WTC11 (cell line): ENCODE measurements around the gene CELF4. TPM values are rescaled to one million over a fixed set of nuclear protein-coding genes. Genes with fewer than 3 reads are reported as not detected.
A peak's percentile ranks its signal among the peaks of the same experiment; 100 is the strongest.

ENCODE experiments used
- ATAC-seq: fragments of 200-7000 bp; cut with Tn5 transposase; 2 replicates; pipeline ENCODE4 v1.10.0; 2021; ENCODE audit warnings: mild to moderate bottlenecking, moderate library complexity
- CTCF ChIA-PET: fragments of 300-600 bp; sonication (Branson Sonifier 250); formaldehyde crosslinking; loops from one replicate; lab custom pipeline; 2021; ENCODE audit warnings: antibody characterized with exemption; lab: Charles Lee
- POLR2A ChIA-PET: fragments of 350-600 bp; sonication (Branson Sonifier 250); formaldehyde crosslinking; loops from one replicate; lab custom pipeline; 2021; ENCODE audit warnings: antibody characterized with exemption; lab: Charles Lee
- DNase-seq: peaks from one replicate; pipeline ENCODE4 v3.0.0; 2021; ENCODE audit warnings: low spot score
- H3K27ac Mint-ChIP-seq: 2 replicates; pipeline ENCODE4 v1.8.0; 2021; ENCODE audit warnings: mixed read lengths
- H3K27me3 Mint-ChIP-seq: 2 replicates; pipeline ENCODE4 v1.8.0; 2021; ENCODE audit warnings: low read depth, mild to moderate bottlenecking, moderate library complexity, mixed read lengths
- H3K36me3 Mint-ChIP-seq: 2 replicates; pipeline ENCODE4 v1.8.0; 2021; ENCODE audit warnings: mixed read lengths
- H3K4me1 Mint-ChIP-seq: 2 replicates; pipeline ENCODE4 v1.8.0; 2022; ENCODE audit warnings: mixed read lengths
- H3K4me3 Mint-ChIP-seq: 2 replicates; pipeline ENCODE4 v1.8.0; 2021; ENCODE audit warnings: mild to moderate bottlenecking, moderate library complexity, mixed read lengths
- H3K9me3 Mint-ChIP-seq: 2 replicates; pipeline ENCODE4 v1.8.0; 2021; ENCODE audit warnings: mixed read lengths
- EMX1 ChIP-seq: fragments of 250-450 bp; sonication (Bioruptor Pico); IDR thresholded peaks from 2 replicates; pipeline ENCODE4 v1.8.0; 2021; ENCODE audit warnings: mild to moderate bottlenecking
- ESRRA ChIP-seq: sonication (generic); formaldehyde crosslinking; IDR thresholded peaks from 2 replicates; pipeline ENCODE4 v1.8.1; 2022; ENCODE audit warnings: mild to moderate bottlenecking, missing genetic modification reagents, borderline replicate concordance
- FOXJ3 ChIP-seq: sonication (generic); formaldehyde crosslinking; IDR thresholded peaks from 2 replicates; pipeline ENCODE4 v1.9.0; 2021; ENCODE audit warnings: missing genetic modification reagents, mild to moderate bottlenecking, borderline replicate concordance
- FOXK1 ChIP-seq: sonication (generic); formaldehyde crosslinking; IDR thresholded peaks from 2 replicates; pipeline ENCODE4 v1.8.0; 2022; ENCODE audit warnings: mild to moderate bottlenecking, moderate library complexity, missing genetic modification reagents
- GABPB1 ChIP-seq: sonication (generic); formaldehyde crosslinking; IDR thresholded peaks from 2 replicates; pipeline ENCODE4 v1.8.1; 2023; ENCODE audit warnings: mild to moderate bottlenecking, missing genetic modification reagents
- HMGA2 ChIP-seq: fragments of 250-450 bp; sonication (Bioruptor Pico); IDR thresholded peaks from 2 replicates; pipeline ENCODE4 v1.4.0; 2021; ENCODE audit warnings: mild to moderate bottlenecking, moderate library complexity
- JUN ChIP-seq: sonication (generic); formaldehyde crosslinking; IDR thresholded peaks from 2 replicates; pipeline ENCODE4 v1.8.0; 2023; ENCODE audit warnings: mild to moderate bottlenecking, missing genetic modification reagents
- NFATC4 ChIP-seq: fragments of 250-450 bp; sonication (Bioruptor Pico); IDR thresholded peaks from 2 replicates; pipeline ENCODE4 v1.9.0; 2021; ENCODE audit warnings: mild to moderate bottlenecking
- RELA ChIP-seq: sonication (generic); formaldehyde crosslinking; IDR thresholded peaks from 2 replicates; pipeline ENCODE4 v1.8.1; 2022; ENCODE audit warnings: missing genetic modification reagents, mild to moderate bottlenecking, borderline replicate concordance
- SMAD3 ChIP-seq: sonication (generic); formaldehyde crosslinking; IDR thresholded peaks from 2 replicates; pipeline ENCODE4 v1.8.0; 2022; ENCODE audit warnings: missing genetic modification reagents, mild to moderate bottlenecking, borderline replicate concordance
- SP1 ChIP-seq: sonication (generic); formaldehyde crosslinking; conservative IDR thresholded peaks from 2 replicates; pipeline ENCODE4 v1.8.1; 2022; ENCODE audit warnings: missing genetic modification reagents
- ZNF138 ChIP-seq: sonication (generic); formaldehyde crosslinking; conservative IDR thresholded peaks from 2 replicates; pipeline ENCODE4 v1.8.1; 2022; ENCODE audit warnings: mild to moderate bottlenecking, moderate library complexity, missing genetic modification reagents
- total RNA-seq: library from RNA; stranded (reverse); gene quantifications from 3 replicates; pipeline ENCODE4 v1.2.3, GENCODE V29; 2021
- TF ChIP-seq, protein P1 (sequence below): sonication (generic); formaldehyde crosslinking; IDR thresholded peaks from 2 replicates; pipeline ENCODE4 v1.8.0; 2023; ENCODE audit warnings: missing genetic modification reagents, mild to moderate bottlenecking, borderline replicate concordance
- TF ChIP-seq, protein P2 (sequence below): sonication (generic); formaldehyde crosslinking; IDR thresholded peaks from 2 replicates; pipeline ENCODE4 v1.8.0; 2022; ENCODE audit warnings: mild to moderate bottlenecking, missing genetic modification reagents
- TF ChIP-seq, protein P3 (sequence below): fragments of 250-450 bp; sonication (Bioruptor Pico); IDR thresholded peaks from 2 replicates; pipeline ENCODE4 v1.9.0; 2021; ENCODE audit warnings: mild to moderate bottlenecking
- TF ChIP-seq, protein P4 (sequence below): sonication (generic); formaldehyde crosslinking; IDR thresholded peaks from 2 replicates; pipeline ENCODE4 v1.8.0; 2022; ENCODE audit warnings: missing genetic modification reagents
- TF ChIP-seq, protein P5 (sequence below): sonication (generic); formaldehyde crosslinking; IDR thresholded peaks from 2 replicates; pipeline ENCODE4 v1.8.1; 2023; ENCODE audit warnings: mild to moderate bottlenecking, missing genetic modification reagents
- TF ChIP-seq, protein P6 (sequence below): sonication (generic); formaldehyde crosslinking; IDR thresholded peaks from 2 replicates; pipeline ENCODE4 v1.8.1; 2023; ENCODE audit warnings: mild to moderate bottlenecking, moderate library complexity, missing genetic modification reagents

CELF4 gene
- total RNA-seq, 1 experiment from 2014 or later: 2.9 TPM

DNA sequence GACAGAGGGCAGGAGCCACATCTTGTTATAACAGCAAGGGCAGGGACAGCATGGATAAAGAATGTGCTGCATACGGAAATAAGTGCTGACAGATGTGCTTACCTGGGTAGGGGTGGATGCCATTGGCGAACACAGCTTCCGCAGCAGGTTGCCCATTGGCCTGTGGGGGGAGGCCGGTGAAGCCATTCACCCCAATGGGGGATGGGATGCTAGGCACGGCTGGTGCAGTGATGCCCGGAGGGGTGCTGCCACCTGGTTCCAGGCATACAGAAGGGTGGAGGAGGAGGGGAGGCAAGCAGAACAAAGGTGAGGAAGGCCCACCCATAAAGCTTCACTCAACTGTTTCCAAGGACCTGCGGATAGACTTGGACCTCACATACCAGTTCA is 294.9 kb downstream of the CELF4 start (continued):
- TF ChIP-seq, protein P1, sequence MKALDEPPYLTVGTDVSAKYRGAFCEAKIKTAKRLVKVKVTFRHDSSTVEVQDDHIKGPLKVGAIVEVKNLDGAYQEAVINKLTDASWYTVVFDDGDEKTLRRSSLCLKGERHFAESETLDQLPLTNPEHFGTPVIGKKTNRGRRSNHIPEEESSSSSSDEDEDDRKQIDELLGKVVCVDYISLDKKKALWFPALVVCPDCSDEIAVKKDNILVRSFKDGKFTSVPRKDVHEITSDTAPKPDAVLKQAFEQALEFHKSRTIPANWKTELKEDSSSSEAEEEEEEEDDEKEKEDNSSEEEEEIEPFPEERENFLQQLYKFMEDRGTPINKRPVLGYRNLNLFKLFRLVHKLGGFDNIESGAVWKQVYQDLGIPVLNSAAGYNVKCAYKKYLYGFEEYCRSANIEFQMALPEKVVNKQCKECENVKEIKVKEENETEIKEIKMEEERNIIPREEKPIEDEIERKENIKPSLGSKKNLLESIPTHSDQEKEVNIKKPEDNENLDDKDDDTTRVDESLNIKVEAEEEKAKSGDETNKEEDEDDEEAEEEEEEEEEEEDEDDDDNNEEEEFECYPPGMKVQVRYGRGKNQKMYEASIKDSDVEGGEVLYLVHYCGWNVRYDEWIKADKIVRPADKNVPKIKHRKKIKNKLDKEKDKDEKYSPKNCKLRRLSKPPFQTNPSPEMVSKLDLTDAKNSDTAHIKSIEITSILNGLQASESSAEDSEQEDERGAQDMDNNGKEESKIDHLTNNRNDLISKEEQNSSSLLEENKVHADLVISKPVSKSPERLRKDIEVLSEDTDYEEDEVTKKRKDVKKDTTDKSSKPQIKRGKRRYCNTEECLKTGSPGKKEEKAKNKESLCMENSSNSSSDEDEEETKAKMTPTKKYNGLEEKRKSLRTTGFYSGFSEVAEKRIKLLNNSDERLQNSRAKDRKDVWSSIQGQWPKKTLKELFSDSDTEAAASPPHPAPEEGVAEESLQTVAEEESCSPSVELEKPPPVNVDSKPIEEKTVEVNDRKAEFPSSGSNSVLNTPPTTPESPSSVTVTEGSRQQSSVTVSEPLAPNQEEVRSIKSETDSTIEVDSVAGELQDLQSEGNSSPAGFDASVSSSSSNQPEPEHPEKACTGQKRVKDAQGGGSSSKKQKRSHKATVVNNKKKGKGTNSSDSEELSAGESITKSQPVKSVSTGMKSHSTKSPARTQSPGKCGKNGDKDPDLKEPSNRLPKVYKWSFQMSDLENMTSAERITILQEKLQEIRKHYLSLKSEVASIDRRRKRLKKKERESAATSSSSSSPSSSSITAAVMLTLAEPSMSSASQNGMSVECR (CRISPR knock-in tag): no peak
- TF ChIP-seq ZNF138 (CRISPR knock-in tag) (no peak), SP1 (CRISPR knock-in tag) (no peak), FOXK1 (no peak)
- TF ChIP-seq, protein P2, sequence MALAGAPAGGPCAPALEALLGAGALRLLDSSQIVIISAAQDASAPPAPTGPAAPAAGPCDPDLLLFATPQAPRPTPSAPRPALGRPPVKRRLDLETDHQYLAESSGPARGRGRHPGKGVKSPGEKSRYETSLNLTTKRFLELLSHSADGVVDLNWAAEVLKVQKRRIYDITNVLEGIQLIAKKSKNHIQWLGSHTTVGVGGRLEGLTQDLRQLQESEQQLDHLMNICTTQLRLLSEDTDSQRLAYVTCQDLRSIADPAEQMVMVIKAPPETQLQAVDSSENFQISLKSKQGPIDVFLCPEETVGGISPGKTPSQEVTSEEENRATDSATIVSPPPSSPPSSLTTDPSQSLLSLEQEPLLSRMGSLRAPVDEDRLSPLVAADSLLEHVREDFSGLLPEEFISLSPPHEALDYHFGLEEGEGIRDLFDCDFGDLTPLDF (CRISPR knock-in tag): no peak

DNA sequence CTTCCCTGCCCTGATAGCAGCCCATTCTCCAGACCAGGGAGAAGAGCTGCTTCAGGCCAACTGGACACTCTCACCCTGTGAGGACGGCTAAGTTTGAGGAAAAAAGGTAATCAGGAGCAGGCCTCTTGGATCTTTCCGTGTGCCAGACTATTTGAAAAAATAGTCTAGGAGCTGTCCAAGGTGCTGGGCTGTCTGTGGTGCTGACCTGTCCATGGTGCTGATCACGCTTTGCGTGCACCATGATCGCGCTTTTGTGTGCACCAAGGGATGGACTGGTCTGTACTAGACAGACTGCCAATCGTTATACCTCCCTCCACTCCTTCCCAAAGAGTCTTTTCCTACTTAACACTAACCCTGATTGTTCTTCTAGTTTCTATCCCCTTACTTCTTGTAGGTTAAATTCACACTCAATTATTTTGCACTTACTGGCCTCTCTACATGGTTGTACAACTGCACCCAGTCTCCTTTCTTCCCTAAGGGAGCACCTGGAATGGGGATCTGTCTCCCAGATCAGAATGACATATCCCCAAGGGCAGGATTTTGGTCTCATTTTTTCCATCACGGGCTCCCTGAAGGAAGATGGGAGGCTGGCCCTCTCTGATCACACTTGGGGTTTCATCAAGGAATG is 295.4 kb downstream of the CELF4 start:
- Mint-ChIP-seq H3K4me1 (no peaks in the 10 kb centered on the region), H3K27ac (no peak overlapping the region), H3K4me3 (no peak overlapping the region), H3K9me3 (no peaks in the 10 kb centered on the region), H3K36me3 (no peaks in the 10 kb centered on the region), H3K27me3 (peaks cover 9% of the 10 kb centered on the region)
- ATAC-seq: peak; percentile 56
- CTCF ChIA-PET: no interaction called here
- DNase-seq: peak; percentile 64
- POLR2A ChIA-PET: no interaction called here
- TF ChIP-seq HMGA2 (CRISPR knock-in tag) (no peak), GABPB1 (CRISPR knock-in tag) (peak; percentile 94), FOXK1 (peak; percentile 99), NFATC4 (CRISPR knock-in tag) (peak; percentile 60; the same call in 1 of the 2 replicates), SMAD3 (CRISPR knock-in tag) (peak; percentile 100), RELA (CRISPR knock-in tag) (peak; percentile 98), FOXJ3 (CRISPR knock-in tag) (peak; percentile 97), JUN (CRISPR knock-in tag) (peak; percentile 100), ESRRA (peak; percentile 99), EMX1 (peak; percentile 86; the same call in 1 of the 2 replicates)
- TF ChIP-seq, protein P3, sequence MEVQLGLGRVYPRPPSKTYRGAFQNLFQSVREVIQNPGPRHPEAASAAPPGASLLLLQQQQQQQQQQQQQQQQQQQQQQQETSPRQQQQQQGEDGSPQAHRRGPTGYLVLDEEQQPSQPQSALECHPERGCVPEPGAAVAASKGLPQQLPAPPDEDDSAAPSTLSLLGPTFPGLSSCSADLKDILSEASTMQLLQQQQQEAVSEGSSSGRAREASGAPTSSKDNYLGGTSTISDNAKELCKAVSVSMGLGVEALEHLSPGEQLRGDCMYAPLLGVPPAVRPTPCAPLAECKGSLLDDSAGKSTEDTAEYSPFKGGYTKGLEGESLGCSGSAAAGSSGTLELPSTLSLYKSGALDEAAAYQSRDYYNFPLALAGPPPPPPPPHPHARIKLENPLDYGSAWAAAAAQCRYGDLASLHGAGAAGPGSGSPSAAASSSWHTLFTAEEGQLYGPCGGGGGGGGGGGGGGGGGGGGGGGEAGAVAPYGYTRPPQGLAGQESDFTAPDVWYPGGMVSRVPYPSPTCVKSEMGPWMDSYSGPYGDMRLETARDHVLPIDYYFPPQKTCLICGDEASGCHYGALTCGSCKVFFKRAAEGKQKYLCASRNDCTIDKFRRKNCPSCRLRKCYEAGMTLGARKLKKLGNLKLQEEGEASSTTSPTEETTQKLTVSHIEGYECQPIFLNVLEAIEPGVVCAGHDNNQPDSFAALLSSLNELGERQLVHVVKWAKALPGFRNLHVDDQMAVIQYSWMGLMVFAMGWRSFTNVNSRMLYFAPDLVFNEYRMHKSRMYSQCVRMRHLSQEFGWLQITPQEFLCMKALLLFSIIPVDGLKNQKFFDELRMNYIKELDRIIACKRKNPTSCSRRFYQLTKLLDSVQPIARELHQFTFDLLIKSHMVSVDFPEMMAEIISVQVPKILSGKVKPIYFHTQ (CRISPR knock-in tag): no peak
- TF ChIP-seq, protein P4, sequence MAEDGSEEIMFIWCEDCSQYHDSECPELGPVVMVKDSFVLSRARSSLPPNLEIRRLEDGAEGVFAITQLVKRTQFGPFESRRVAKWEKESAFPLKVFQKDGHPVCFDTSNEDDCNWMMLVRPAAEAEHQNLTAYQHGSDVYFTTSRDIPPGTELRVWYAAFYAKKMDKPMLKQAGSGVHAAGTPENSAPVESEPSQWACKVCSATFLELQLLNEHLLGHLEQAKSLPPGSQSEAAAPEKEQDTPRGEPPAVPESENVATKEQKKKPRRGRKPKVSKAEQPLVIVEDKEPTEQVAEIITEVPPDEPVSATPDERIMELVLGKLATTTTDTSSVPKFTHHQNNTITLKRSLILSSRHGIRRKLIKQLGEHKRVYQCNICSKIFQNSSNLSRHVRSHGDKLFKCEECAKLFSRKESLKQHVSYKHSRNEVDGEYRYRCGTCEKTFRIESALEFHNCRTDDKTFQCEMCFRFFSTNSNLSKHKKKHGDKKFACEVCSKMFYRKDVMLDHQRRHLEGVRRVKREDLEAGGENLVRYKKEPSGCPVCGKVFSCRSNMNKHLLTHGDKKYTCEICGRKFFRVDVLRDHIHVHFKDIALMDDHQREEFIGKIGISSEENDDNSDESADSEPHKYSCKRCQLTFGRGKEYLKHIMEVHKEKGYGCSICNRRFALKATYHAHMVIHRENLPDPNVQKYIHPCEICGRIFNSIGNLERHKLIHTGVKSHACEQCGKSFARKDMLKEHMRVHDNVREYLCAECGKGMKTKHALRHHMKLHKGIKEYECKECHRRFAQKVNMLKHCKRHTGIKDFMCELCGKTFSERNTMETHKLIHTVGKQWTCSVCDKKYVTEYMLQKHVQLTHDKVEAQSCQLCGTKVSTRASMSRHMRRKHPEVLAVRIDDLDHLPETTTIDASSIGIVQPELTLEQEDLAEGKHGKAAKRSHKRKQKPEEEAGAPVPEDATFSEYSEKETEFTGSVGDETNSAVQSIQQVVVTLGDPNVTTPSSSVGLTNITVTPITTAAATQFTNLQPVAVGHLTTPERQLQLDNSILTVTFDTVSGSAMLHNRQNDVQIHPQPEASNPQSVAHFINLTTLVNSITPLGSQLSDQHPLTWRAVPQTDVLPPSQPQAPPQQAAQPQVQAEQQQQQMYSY (CRISPR knock-in tag): peak; percentile 88
- TF ChIP-seq, protein P5, sequence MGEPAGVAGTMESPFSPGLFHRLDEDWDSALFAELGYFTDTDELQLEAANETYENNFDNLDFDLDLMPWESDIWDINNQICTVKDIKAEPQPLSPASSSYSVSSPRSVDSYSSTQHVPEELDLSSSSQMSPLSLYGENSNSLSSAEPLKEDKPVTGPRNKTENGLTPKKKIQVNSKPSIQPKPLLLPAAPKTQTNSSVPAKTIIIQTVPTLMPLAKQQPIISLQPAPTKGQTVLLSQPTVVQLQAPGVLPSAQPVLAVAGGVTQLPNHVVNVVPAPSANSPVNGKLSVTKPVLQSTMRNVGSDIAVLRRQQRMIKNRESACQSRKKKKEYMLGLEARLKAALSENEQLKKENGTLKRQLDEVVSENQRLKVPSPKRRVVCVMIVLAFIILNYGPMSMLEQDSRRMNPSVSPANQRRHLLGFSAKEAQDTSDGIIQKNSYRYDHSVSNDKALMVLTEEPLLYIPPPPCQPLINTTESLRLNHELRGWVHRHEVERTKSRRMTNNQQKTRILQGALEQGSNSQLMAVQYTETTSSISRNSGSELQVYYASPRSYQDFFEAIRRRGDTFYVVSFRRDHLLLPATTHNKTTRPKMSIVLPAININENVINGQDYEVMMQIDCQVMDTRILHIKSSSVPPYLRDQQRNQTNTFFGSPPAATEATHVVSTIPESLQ (CRISPR knock-in tag): peak; percentile 97
- TF ChIP-seq, protein P6, sequence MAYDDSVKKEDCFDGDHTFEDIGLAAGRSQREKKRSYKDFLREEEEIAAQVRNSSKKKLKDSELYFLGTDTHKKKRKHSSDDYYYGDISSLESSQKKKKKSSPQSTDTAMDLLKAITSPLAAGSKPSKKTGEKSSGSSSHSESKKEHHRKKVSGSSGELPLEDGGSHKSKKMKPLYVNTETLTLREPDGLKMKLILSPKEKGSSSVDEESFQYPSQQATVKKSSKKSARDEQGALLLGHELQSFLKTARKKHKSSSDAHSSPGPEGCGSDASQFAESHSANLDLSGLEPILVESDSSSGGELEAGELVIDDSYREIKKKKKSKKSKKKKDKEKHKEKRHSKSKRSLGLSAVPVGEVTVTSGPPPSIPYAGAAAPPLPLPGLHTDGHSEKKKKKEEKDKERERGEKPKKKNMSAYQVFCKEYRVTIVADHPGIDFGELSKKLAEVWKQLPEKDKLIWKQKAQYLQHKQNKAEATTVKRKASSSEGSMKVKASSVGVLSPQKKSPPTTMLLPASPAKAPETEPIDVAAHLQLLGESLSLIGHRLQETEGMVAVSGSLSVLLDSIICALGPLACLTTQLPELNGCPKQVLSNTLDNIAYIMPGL (CRISPR knock-in tag): peak; percentile 78; the same call in 1 of the 2 replicates
- TF ChIP-seq, protein P2 (CRISPR knock-in tag): peak; percentile 99
